Neural progenitor cell (in vitro differentiated cells): ENCODE measurements around the gene INHBE.

ENCODE experiments used
- CTCF ChIP-seq: fragments of 200-600 bp; sonication (generic); IDR thresholded peaks from 2 replicates; pipeline ENCODE4 v1.5.1; 2017; ENCODE audit warnings: antibody characterized with exemption, mild to moderate bottlenecking
- EZH2 ChIP-seq: fragments of 200-600 bp; sonication (generic); IDR thresholded peaks from 2 replicates; pipeline ENCODE4 v1.6.1; 2017; ENCODE audit warnings: antibody characterized with exemption, mild to moderate bottlenecking, moderate library complexity

- no peak for TF ChIP-seq CTCF
- TF ChIP-seq EZH2, result no peak
Observed at GRCh38 chr12:57500213-57500612, 45.1 kb downstream of the INHBE start.
